Stimulated activated CD4-positive, alpha-beta T cell treated with anti-CD3 and anti-CD28 coated beads, TNF-alpha, amount 100 ng/mL, for 1 hour (primary cell): ENCODE results near the gene CDC42BPA.

Experiments
- DNase-seq, 3 donors: peaks; one replicate each; pipeline ENCODE4 v3.0.0-alpha.2; 2020; ENCODE audit warnings: low read depth in 3 of 3, low spot score in 1 of 3

Gene CDC42BPA

GRCh38 chr1:227070638-227071285, 247.5 kb downstream of the CDC42BPA start:
- DNase-seq: no peak

DNA sequence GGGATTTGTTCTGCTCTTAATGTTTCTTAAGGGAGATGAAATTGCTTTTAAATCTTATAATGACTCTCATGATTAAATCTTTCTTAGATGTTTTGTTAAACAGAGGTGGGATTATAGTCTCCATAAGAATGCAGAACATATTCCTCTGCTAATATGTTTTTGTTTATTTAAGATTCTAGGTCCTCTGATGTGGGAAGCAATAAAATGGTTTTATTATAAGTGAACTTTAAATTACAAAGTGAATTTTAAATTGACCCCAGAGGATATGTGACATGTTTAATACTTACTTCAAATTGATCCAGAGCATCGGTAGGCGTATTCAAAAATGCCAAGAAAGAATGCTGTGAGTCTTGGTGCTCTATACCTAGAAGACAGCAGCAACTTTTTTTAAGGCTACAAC, 248.8 kb downstream of the CDC42BPA start:
- no peak for DNase-seq

DNA sequence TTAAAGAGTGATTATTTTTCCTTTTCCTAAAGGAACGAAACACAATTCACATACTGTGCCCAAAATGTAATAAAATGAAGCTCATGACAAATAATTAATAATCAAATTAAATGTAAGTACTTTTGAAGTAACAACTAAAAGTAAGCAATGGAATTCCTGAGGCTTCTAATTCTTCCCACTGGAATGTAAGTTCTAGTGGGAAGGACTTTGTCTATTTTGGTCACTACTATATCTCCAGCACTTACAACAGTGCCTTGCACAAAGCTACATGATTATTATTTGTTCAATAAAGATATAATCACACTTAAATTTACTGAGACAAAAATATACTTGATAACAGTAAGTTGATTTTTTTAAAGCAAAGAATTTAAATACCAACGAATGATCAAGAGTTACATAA, 249.4 kb downstream of the CDC42BPA start:
- no peak for DNase-seq

DNA sequence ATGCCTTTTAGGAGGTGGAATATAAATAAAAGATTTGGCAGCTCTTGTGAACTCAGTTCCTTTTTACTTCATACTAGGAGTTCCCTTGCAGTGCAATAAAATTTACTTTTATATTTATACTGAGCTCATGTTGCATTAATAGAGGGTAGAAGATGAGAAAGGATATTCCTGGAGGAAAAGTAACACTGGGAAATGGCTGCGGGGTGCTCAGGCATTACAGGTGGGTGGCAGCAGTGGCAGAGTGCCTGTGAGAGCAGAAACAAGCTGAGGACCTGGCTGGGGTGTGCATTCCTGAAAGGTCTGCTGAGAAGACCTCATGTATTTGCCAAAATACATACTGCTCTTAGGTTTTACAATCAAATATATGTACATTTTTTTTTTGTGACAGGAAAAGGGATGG, 251.3 kb downstream of the CDC42BPA start:
- DNase-seq: no peak

DNA sequence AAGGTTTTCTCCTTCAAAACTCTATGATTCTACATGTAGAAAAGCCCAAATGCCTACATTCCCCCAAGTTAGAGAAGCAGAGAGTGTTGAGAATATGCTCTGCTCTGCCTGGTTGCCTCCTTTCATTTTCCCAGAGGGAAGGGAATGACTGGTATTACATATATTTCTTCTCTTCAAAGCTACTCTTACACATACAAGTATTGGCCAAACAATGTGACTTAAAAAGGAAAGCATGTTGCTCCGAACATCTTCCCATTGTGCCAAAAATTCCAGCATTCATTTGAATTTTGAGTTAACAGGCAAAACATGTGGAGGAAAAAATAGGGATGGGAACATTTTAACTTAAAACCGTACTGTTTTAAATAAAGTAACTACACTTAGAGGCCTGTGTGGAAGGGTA, 253.0 kb downstream of the CDC42BPA start:
- no peak for DNase-seq

DNA sequence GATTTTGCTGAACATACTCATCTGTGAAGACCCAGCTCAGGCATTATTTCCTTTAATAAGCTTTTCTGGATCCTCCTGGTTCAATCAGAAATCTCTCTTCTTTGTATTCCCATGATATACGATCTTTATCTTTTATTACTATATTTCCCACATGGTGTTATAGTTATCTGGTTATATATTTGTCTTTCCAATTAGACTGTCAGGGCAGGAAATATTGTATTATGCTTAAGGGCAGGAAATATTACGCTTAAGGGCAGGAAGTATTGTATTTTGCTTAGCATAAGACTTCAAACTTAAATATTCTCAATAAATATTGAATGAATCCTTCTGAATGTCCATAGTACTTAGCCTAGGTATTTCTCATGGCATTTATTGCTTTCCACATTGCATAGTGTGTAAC, 256.0 kb downstream of the CDC42BPA start:
- DNase-seq: no peak

DNA sequence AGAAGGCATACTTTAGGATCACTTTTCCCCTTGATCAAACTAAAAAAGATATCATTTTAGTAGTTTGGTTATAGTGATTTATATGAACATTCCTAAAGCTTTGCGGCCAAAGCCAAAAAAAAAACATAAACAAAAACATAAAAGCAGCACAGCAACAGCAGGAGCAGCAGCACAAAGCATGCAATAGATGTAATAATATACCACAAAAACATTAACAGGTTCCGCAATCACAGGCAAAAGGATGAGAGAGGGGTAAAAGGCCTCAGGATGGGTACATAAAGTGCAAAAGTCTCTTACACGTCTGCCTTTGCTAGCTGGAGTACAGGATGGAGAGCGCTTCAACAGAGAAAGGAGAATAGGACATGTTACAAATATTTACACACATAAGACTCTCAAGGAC, 259.2 kb downstream of the CDC42BPA start:
- no peak for DNase-seq

GRCh38 chr1:227058321-227058751, 260.0 kb downstream of the CDC42BPA start:
- no peak for DNase-seq

- no peak for DNase-seq
These were observed 269.0 kb downstream of the CDC42BPA start for GRCh38 chr1:227049253-227049652.

DNA sequence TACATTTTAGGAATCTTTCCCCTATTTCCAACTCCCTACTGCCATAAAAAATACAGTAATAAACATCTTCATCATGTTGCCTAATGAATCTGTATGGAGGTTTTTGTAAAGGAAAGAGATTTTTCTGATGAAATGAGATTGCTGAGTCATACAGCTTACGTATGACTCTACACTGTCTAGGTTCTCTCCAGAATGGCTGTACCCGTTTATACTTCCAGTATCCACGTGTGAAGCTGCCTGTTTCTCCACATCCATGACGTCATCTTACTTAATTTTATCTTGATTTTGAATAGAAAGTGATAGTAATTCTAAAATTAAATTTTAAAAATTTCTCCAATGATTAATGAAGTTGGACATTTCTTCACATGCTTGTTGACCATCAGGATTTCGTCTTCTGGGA, 274.5 kb downstream of the CDC42BPA start:
- no peak for DNase-seq

DNA sequence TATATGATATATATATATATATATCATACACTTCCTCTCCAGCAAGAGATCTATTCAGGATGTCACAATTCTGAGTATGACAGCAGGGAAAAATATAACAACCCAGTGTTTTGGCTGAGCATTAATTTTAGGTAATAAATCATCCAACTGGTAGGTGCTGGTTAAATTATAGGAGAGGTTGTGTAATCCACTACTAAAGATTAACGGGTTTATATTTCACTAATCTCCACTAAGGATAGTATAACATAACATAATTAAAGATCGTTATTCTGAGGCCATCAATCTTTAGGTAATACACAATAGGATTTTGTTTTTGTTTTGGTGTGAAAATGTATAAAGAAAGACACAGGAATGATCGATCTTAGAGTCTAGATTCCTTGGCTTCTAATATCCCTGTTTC, 276.0 kb downstream of the CDC42BPA start:
- DNase-seq: no peak

GRCh38 chr1:227038401-227038800, 279.9 kb downstream of the CDC42BPA start:
- DNase-seq: no peak

DNA sequence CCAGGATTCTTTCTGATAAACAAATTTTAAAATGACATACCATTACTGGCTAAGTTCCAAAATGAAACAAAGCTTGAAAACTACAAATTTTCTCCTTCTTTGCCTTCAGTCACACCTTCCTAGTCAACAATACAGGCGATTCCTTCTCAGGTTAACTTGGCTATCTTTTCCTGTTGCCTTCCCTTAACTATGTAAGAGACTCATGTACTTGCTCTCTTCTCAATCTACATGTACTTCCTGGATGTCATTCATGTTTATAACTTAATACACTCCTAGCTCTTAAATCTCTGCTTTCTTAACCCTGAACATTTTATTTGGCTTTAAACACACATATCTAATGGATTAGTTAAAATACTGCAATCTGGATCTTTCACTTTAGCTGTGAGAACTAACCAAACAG, 281.2 kb downstream of the CDC42BPA start:
- DNase-seq: no peak

GRCh38 chr1:227035316-227035715, 283.0 kb downstream of the CDC42BPA start:
- no peak for DNase-seq

GRCh38 chr1:227033880-227034279, 284.4 kb downstream of the CDC42BPA start:
- DNase-seq: no peak

DNA sequence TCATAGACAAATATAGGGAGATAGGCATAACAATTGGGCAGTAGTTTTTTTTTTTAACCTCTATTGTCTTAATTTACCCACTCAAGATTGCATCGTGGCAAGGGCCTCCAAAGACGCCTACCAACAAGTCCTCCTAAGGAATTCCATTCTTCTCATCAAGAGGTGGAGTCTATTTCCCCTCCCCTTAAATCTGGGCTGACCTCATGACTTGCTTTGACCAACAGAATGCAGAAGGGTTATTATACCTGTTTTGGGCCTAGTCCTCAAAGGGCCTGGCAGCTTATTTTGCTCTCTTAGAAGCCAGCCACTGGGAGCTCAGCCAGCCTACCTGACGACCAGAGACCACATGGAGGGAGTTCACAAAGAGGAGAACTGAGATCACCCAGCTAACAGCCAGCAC, 285.9 kb downstream of the CDC42BPA start:
- DNase-seq: no peak

- no peak for DNase-seq
These were observed 301.3 kb downstream of the CDC42BPA start for GRCh38 chr1:227016990-227017389.

DNA sequence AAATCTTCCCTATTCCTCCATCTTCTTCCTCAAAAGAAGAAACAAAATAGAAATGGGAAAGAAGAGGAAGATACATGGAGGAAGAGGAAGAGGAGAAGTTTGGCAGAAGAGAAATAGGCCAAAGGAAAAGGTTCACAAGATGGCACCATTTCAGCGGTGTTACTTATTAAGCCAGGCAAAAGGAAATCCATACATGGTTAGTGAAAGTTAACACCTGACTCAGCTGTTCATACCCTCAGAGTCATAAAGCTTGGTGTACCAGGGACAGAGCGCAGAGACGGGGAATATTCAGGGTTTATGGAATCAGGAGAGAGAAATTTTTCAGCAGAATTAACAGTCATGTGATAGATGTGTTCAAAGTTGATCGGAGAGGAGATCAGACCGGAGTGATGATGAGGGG, 307.6 kb downstream of the CDC42BPA start:
- no peak for DNase-seq

GRCh38 chr1:227009937-227010336, 308.4 kb downstream of the CDC42BPA start:
- no peak for DNase-seq

- no peak for DNase-seq
These were observed 312.0 kb downstream of the CDC42BPA start for GRCh38 chr1:227006226-227006796.

DNA sequence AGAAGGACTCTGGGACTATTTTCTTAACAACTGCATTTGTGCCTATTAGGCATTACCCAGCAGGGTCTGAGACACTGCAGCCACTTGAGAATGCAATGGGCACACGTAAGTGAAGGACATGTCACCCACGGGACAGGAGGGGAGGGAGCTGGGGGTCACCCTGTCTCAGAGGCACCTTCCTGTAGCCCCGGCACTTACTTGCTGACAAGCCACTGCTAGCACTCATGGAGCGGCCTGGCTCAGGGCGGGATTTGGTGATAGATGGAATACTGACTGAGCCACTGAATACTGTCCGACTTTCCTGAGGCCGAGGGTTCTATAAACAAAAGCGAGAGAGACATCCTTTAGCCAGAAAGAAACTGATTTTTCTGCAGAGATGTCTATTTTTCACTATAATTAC, 313.5 kb downstream of the CDC42BPA start:
- DNase-seq: no peak

- DNase-seq: no peak
These were observed 315.1 kb downstream of the CDC42BPA start for GRCh38 chr1:227003165-227003564.

- no peak for DNase-seq
These were observed 315.7 kb downstream of the CDC42BPA start for GRCh38 chr1:227002531-227003049.
